SK-N-SH (cell line): ENCODE data around the gene IL13. TPM values are rescaled to one million over a fixed set of nuclear protein-coding genes. Genes with fewer than 3 reads are reported as not detected.

Source experiments
- CTCF ChIA-PET: fragments of 300-600, 350-600 bp; formaldehyde crosslinking; extraction: SDS; loops from one replicate; lab custom pipeline; 2021; lab: Yijun Ruan, JAX
- POLR2A ChIA-PET: fragments of 350-600 bp; sonication (Branson Sonifier 250); formaldehyde crosslinking; extraction: SDS; loops from one replicate; lab custom pipeline; 2020; ENCODE audit warnings: antibody characterized with exemption, inconsistent platforms; lab: Yijun Ruan, JAX
- DNase-seq: peaks from one replicate; pipeline ENCODE4 v3.0.0; 2012
- H2AFZ ChIP-seq: fragments of 200-600 bp; sonication (generic); 2 replicates; pipeline ENCODE4 v1.8.1; 2016; ENCODE audit warnings: antibody characterized with exemption, mild to moderate bottlenecking, low read depth
- H3F3A ChIP-seq: fragments of 200-600 bp; sonication (generic); replicated peaks from 2 replicates; pipeline ENCODE3; 2016; ENCODE audit warnings: antibody characterized with exemption, mild to moderate bottlenecking; ENCODE audit not compliant: insufficient read depth
- H3K27ac ChIP-seq, 2 experiments: fragments of 200-500 bp in 1 of 2; fragments of 200-600 bp in 1 of 2; sonication (Bioruptor generic) in 1 of 2; sonication (generic), shearing (Covaris generic) in 1 of 2; 2 replicates each; pipeline versions ENCODE4 v1.5.1 to v1.6.1; 2014 to 2016; ENCODE audit warnings: low read depth in 2 of 2, inconsistent platforms in 1 of 2, low read length in 1 of 2, mild to moderate bottlenecking in 1 of 2, mixed read lengths in 1 of 2
- H3K27me3 ChIP-seq: fragments of 200-600 bp; sonication (generic), shearing (Covaris generic); 2 replicates; pipeline ENCODE4 v1.6.1; 2016; ENCODE audit warnings: mixed run types; ENCODE audit not compliant: insufficient read depth
- H3K36me3 ChIP-seq, 2 experiments: fragments of 200-500 bp in 1 of 2; fragments of 200-600 bp in 1 of 2; sonication (Bioruptor generic) in 1 of 2; sonication (generic) in 1 of 2; replicated peaks in 1 of 2; 2 replicates each; pipeline versions ENCODE3 to v1.5.1; 2014 to 2016; ENCODE audit warnings: low read length in 1 of 2, mild to moderate bottlenecking in 1 of 2; ENCODE audit not compliant: insufficient read depth in 2 of 2, control insufficient read depth in 1 of 2
- H3K4me1 ChIP-seq, 2 experiments: fragments of 200-500 bp in 1 of 2; fragments of 200-600 bp in 1 of 2; sonication (Bioruptor generic) in 1 of 2; sonication (generic), shearing (Covaris generic) in 1 of 2; 2 replicates each; pipeline versions ENCODE4 v1.5.1 to v1.6.1; 2014 to 2016; ENCODE audit warnings: low read depth in 1 of 2, low read length in 1 of 2, mixed run types in 1 of 2; ENCODE audit not compliant: insufficient read depth in 2 of 2, control insufficient read depth in 1 of 2
- H3K4me2 ChIP-seq: fragments of 200-600 bp; sonication (generic), shearing (Covaris generic); 2 replicates; pipeline ENCODE4 v1.6.1; 2017; ENCODE audit warnings: mixed run types
- H3K4me3 ChIP-seq, 2 experiments: fragments of 200-500 bp in 1 of 2; fragments of 200-600 bp in 1 of 2; sonication (Bioruptor generic) in 1 of 2; sonication (generic), shearing (Covaris generic) in 1 of 2; 2 replicates each; pipeline versions ENCODE4 v1.5.1 to v1.8.1; 2014 to 2016; ENCODE audit warnings: low read depth in 2 of 2, inconsistent platforms in 1 of 2, low read length in 1 of 2, mild to moderate bottlenecking in 1 of 2, mixed read lengths in 1 of 2, moderate library complexity in 1 of 2
- H3K79me2 ChIP-seq: fragments of 200-600 bp; sonication (generic); 2 replicates; pipeline ENCODE4 v1.8.1; 2017; ENCODE audit warnings: mild to moderate bottlenecking; ENCODE audit not compliant: insufficient read depth
- H3K9ac ChIP-seq: fragments of 200-600 bp; sonication (generic); 2 replicates; pipeline ENCODE4 v1.6.1; 2017; ENCODE audit warnings: mixed run types
- H3K9me2 ChIP-seq: fragments of 200-600 bp; sonication (generic); 2 replicates; pipeline ENCODE4 v1.6.1; 2017; ENCODE audit warnings: mixed run types
- H3K9me3 ChIP-seq: fragments of 200-600 bp; sonication (generic); 2 replicates; pipeline ENCODE4 v1.6.1; 2017; ENCODE audit warnings: mixed run types, mild to moderate bottlenecking, moderate library complexity
- H4K20me1 ChIP-seq: fragments of 200-600 bp; sonication (generic); 2 replicates; pipeline ENCODE4 v1.6.1; 2017; ENCODE audit warnings: mild to moderate bottlenecking, mixed run types; ENCODE audit not compliant: insufficient read depth
- FOXJ3 ChIP-seq: sonication (generic); formaldehyde crosslinking; IDR thresholded peaks from 2 replicates; pipeline ENCODE4 v1.5.1; 2020; ENCODE audit warnings: mild to moderate bottlenecking, missing genetic modification reagents
- MXI1 ChIP-seq: IDR thresholded peaks from 2 replicates; pipeline ENCODE4 v1.6.1; 2012; ENCODE audit warnings: mild to moderate bottlenecking, low read depth, low read length, improper control_type of control experiment
- POLR2AphosphoS5 ChIP-seq: IDR thresholded peaks from 2 replicates; pipeline ENCODE4 v1.6.1; 2012; ENCODE audit warnings: low read depth, low read length
- RAD21 ChIP-seq: IDR thresholded peaks from 2 replicates; pipeline ENCODE4 v1.6.1; 2012; ENCODE audit warnings: mild to moderate bottlenecking, low read length
- SMC3 ChIP-seq: IDR thresholded peaks from 2 replicates; pipeline ENCODE4 v1.6.1; 2012; ENCODE audit warnings: low read depth, low read length, improper control_type of control experiment
- YY1 ChIP-seq: IDR thresholded peaks from 2 replicates; pipeline ENCODE4 v1.4.0; 2012; ENCODE audit warnings: low read depth, mild to moderate bottlenecking
- WGBS: methylation state at CpG from one replicate; pipeline ENCODE4 v1.1.6; 2017; ENCODE audit warnings: low lambda C conversion rate; 5-methylcytosine and 5-hydroxymethylcytosine counted together
- polyA plus RNA-seq, 3 experiments: library from polyadenylated mRNA; depleted of rRNA; stranded (reverse); fragments of >200 nt; gene quantifications; 2 replicates each; pipeline ENCODE4 v1.2.3, GENCODE V29; 2012
- TF ChIP-seq, protein P1 (sequence below): IDR thresholded peaks from 2 replicates; pipeline ENCODE4 v1.6.1; 2012; ENCODE audit warnings: mild to moderate bottlenecking, low read depth, low read length, moderate library complexity
- TF ChIP-seq, protein P2 (sequence below): fragments of 200-600 bp; sonication (generic); IDR thresholded peaks from 2 replicates; pipeline ENCODE4 v1.6.1; 2017; ENCODE audit warnings: antibody characterized with exemption, mild to moderate bottlenecking, moderate library complexity
- TF ChIP-seq, protein P3 (sequence below): IDR thresholded peaks from 2 replicates; pipeline ENCODE4 v1.4.0; 2012; ENCODE audit warnings: low read depth
- TF ChIP-seq, protein P4 (sequence below): IDR thresholded peaks from 2 replicates; pipeline ENCODE4 v1.4.0; 2012; ENCODE audit warnings: low read depth, borderline replicate concordance

IL13 gene
- polyA plus RNA-seq, 1 of the 3 experiments (the other 2 are of a cell fraction): 0.08 TPM

DNA sequence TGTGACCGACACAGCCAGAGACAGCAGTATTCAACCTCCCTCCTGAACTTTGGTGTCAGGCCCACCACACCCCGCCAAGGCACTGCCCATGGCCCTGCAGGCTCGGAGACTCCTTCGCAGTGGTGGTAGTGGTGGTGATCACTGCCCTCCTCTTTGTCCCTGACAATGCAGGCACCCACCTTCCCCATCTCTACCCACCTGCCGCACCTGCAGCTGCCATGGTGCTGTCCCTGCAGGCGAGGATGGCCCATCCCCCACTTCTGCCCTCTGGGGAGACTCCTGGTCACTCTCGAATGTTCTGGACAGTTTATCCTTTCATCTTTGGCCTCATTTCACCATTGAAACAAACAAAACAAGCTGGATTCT lies 11.5 kb downstream of the IL13 start (continued):
- TF ChIP-seq, protein P1, sequence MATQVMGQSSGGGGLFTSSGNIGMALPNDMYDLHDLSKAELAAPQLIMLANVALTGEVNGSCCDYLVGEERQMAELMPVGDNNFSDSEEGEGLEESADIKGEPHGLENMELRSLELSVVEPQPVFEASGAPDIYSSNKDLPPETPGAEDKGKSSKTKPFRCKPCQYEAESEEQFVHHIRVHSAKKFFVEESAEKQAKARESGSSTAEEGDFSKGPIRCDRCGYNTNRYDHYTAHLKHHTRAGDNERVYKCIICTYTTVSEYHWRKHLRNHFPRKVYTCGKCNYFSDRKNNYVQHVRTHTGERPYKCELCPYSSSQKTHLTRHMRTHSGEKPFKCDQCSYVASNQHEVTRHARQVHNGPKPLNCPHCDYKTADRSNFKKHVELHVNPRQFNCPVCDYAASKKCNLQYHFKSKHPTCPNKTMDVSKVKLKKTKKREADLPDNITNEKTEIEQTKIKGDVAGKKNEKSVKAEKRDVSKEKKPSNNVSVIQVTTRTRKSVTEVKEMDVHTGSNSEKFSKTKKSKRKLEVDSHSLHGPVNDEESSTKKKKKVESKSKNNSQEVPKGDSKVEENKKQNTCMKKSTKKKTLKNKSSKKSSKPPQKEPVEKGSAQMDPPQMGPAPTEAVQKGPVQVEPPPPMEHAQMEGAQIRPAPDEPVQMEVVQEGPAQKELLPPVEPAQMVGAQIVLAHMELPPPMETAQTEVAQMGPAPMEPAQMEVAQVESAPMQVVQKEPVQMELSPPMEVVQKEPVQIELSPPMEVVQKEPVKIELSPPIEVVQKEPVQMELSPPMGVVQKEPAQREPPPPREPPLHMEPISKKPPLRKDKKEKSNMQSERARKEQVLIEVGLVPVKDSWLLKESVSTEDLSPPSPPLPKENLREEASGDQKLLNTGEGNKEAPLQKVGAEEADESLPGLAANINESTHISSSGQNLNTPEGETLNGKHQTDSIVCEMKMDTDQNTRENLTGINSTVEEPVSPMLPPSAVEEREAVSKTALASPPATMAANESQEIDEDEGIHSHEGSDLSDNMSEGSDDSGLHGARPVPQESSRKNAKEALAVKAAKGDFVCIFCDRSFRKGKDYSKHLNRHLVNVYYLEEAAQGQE: no peak
- TF ChIP-seq SMC3 (no peak), RAD21 (no peak)
- TF ChIP-seq, protein P2, sequence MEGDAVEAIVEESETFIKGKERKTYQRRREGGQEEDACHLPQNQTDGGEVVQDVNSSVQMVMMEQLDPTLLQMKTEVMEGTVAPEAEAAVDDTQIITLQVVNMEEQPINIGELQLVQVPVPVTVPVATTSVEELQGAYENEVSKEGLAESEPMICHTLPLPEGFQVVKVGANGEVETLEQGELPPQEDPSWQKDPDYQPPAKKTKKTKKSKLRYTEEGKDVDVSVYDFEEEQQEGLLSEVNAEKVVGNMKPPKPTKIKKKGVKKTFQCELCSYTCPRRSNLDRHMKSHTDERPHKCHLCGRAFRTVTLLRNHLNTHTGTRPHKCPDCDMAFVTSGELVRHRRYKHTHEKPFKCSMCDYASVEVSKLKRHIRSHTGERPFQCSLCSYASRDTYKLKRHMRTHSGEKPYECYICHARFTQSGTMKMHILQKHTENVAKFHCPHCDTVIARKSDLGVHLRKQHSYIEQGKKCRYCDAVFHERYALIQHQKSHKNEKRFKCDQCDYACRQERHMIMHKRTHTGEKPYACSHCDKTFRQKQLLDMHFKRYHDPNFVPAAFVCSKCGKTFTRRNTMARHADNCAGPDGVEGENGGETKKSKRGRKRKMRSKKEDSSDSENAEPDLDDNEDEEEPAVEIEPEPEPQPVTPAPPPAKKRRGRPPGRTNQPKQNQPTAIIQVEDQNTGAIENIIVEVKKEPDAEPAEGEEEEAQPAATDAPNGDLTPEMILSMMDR: no peak
- TF ChIP-seq, protein P3, sequence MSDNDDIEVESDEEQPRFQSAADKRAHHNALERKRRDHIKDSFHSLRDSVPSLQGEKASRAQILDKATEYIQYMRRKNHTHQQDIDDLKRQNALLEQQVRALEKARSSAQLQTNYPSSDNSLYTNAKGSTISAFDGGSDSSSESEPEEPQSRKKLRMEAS: no peak

DNA sequence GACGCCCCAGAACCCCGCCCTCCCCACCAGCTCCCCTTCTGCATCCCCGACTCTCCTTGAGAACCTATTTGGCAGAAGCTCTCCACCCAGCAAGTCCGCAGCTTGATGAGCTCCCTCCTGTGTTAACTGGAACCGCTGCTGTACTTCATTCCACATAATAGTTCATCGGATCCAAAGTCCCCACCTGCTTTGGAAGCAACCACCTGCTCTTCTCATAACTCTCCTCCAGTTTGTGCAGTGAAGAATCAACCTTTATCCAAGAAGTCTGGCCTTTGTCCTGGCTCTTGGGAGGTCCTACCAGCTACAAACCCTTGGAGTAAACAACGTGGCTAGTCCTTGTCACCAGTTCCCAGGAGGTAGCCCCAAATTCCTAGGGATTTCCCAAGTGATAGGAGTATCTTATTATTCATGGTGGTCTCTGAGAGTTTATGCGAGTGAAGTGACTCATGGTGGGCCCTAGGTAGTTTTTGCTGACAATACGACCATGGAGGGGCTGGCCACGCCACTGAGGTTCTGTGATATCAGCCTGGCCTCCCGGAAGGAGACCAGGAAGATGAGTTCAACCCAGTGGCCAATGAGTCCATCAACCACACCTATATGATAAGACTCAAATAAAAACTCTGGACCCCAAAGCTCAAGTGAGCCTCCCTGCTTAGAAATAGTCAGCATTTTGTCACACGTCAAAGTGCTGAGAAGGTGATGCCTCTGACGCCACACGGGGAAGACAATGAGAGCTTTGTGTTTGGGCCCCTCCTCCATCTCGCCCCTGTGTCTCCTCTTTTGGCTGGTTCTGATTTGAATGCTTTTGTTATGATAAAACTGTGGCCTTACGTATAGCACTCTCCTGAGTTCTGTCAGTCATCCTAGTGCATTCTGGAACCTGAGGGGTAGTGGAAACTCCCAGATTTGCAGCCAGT lies 12.3 kb downstream of the IL13 start:
- peaks cover 3 to 7% of the 10 kb centered on the region in 2 experiments; a peak in 3 of 4 replicates for H3K4me1 ChIP-seq
- no peak overlapping the region for H3K27ac ChIP-seq
- no peak for DNase-seq
- no peaks in the 10 kb centered on the region for H3K79me2 ChIP-seq
- no peaks in the 10 kb centered on the region for H3K9me2 ChIP-seq
- TF ChIP-seq FOXJ3 (CRISPR knock-in tag) (no peak), SMC3 (no peak), MXI1 (no peak), POLR2AphosphoS5 (no peak), YY1 (no peak)
- TF ChIP-seq, protein P4, sequence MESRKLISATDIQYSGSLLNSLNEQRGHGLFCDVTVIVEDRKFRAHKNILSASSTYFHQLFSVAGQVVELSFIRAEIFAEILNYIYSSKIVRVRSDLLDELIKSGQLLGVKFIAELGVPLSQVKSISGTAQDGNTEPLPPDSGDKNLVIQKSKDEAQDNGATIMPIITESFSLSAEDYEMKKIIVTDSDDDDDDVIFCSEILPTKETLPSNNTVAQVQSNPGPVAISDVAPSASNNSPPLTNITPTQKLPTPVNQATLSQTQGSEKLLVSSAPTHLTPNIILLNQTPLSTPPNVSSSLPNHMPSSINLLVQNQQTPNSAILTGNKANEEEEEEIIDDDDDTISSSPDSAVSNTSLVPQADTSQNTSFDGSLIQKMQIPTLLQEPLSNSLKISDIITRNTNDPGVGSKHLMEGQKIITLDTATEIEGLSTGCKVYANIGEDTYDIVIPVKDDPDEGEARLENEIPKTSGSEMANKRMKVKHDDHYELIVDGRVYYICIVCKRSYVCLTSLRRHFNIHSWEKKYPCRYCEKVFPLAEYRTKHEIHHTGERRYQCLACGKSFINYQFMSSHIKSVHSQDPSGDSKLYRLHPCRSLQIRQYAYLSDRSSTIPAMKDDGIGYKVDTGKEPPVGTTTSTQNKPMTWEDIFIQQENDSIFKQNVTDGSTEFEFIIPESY: no peak
- TF ChIP-seq, protein P3: no peak
- H3K36me3 ChIP-seq: no peaks in the 10 kb centered on the region
- CTCF ChIA-PET: interaction anchor here (0.7 to 0.8 kb wide), 2 partner anchors 11 to 18 kb away, joined by 3 read pairs; no protein-coding TSS in a partner anchor
- peaks cover 9% of the 10 kb centered on the region for H3F3A ChIP-seq
- no peak overlapping the region for H2AFZ ChIP-seq
- WGBS: 83% methylated on average over 15 of the region's 16 CpGs
- H4K20me1 ChIP-seq: no peaks in the 10 kb centered on the region
- H3K4me3 ChIP-seq: no peak overlapping the region
- POLR2A ChIA-PET: no interaction called here
- no peak overlapping the region for H3K9ac ChIP-seq
- no peak overlapping the region for H3K4me2 ChIP-seq
- H3K9me3 ChIP-seq: no peaks in the 10 kb centered on the region
- H3K27me3 ChIP-seq: no peaks in the 10 kb centered on the region
